SK-N-SH (cell line): Measurements from ENCODE around the gene PPP1R3F. TPM values are rescaled to one million over a fixed set of nuclear protein-coding genes. Genes with fewer than 3 reads are reported as not detected.

Source experiments
- CTCF ChIA-PET: fragments of 300-600, 350-600 bp; formaldehyde crosslinking; extraction: SDS; loops from one replicate; lab custom pipeline; 2021; lab: Yijun Ruan, JAX
- POLR2A ChIA-PET: fragments of 350-600 bp; sonication (Branson Sonifier 250); formaldehyde crosslinking; extraction: SDS; loops from one replicate; lab custom pipeline; 2020; ENCODE audit warnings: antibody characterized with exemption, inconsistent platforms; lab: Yijun Ruan, JAX
- DNase-seq: peaks from one replicate; pipeline ENCODE4 v3.0.0; 2012
- H2AFZ ChIP-seq: fragments of 200-600 bp; sonication (generic); 2 replicates; pipeline ENCODE4 v1.8.1; 2016; ENCODE audit warnings: antibody characterized with exemption, mild to moderate bottlenecking, low read depth
- H3F3A ChIP-seq: fragments of 200-600 bp; sonication (generic); replicated peaks from 2 replicates; pipeline ENCODE3; 2016; ENCODE audit warnings: antibody characterized with exemption, mild to moderate bottlenecking; ENCODE audit not compliant: insufficient read depth
- H3K27ac ChIP-seq, 2 experiments: fragments of 200-500 bp in 1 of 2; fragments of 200-600 bp in 1 of 2; sonication (Bioruptor generic) in 1 of 2; sonication (generic), shearing (Covaris generic) in 1 of 2; 2 replicates each; pipeline versions ENCODE4 v1.5.1 to v1.6.1; 2014 to 2016; ENCODE audit warnings: low read depth in 2 of 2, inconsistent platforms in 1 of 2, low read length in 1 of 2, mild to moderate bottlenecking in 1 of 2, mixed read lengths in 1 of 2
- H3K27me3 ChIP-seq: fragments of 200-600 bp; sonication (generic), shearing (Covaris generic); 2 replicates; pipeline ENCODE4 v1.6.1; 2016; ENCODE audit warnings: mixed run types; ENCODE audit not compliant: insufficient read depth
- H3K36me3 ChIP-seq, 2 experiments: fragments of 200-500 bp in 1 of 2; fragments of 200-600 bp in 1 of 2; sonication (Bioruptor generic) in 1 of 2; sonication (generic) in 1 of 2; replicated peaks in 1 of 2; 2 replicates each; pipeline versions ENCODE3 to v1.5.1; 2014 to 2016; ENCODE audit warnings: low read length in 1 of 2, mild to moderate bottlenecking in 1 of 2; ENCODE audit not compliant: insufficient read depth in 2 of 2, control insufficient read depth in 1 of 2
- H3K4me1 ChIP-seq, 2 experiments: fragments of 200-500 bp in 1 of 2; fragments of 200-600 bp in 1 of 2; sonication (Bioruptor generic) in 1 of 2; sonication (generic), shearing (Covaris generic) in 1 of 2; 2 replicates each; pipeline versions ENCODE4 v1.5.1 to v1.6.1; 2014 to 2016; ENCODE audit warnings: low read depth in 1 of 2, low read length in 1 of 2, mixed run types in 1 of 2; ENCODE audit not compliant: insufficient read depth in 2 of 2, control insufficient read depth in 1 of 2
- H3K4me2 ChIP-seq: fragments of 200-600 bp; sonication (generic), shearing (Covaris generic); 2 replicates; pipeline ENCODE4 v1.6.1; 2017; ENCODE audit warnings: mixed run types
- H3K4me3 ChIP-seq, 2 experiments: fragments of 200-500 bp in 1 of 2; fragments of 200-600 bp in 1 of 2; sonication (Bioruptor generic) in 1 of 2; sonication (generic), shearing (Covaris generic) in 1 of 2; 2 replicates each; pipeline versions ENCODE4 v1.5.1 to v1.8.1; 2014 to 2016; ENCODE audit warnings: low read depth in 2 of 2, inconsistent platforms in 1 of 2, low read length in 1 of 2, mild to moderate bottlenecking in 1 of 2, mixed read lengths in 1 of 2, moderate library complexity in 1 of 2
- H3K79me2 ChIP-seq: fragments of 200-600 bp; sonication (generic); 2 replicates; pipeline ENCODE4 v1.8.1; 2017; ENCODE audit warnings: mild to moderate bottlenecking; ENCODE audit not compliant: insufficient read depth
- H3K9ac ChIP-seq: fragments of 200-600 bp; sonication (generic); 2 replicates; pipeline ENCODE4 v1.6.1; 2017; ENCODE audit warnings: mixed run types
- H3K9me2 ChIP-seq: fragments of 200-600 bp; sonication (generic); 2 replicates; pipeline ENCODE4 v1.6.1; 2017; ENCODE audit warnings: mixed run types
- H3K9me3 ChIP-seq: fragments of 200-600 bp; sonication (generic); 2 replicates; pipeline ENCODE4 v1.6.1; 2017; ENCODE audit warnings: mixed run types, mild to moderate bottlenecking, moderate library complexity
- H4K20me1 ChIP-seq: fragments of 200-600 bp; sonication (generic); 2 replicates; pipeline ENCODE4 v1.6.1; 2017; ENCODE audit warnings: mild to moderate bottlenecking, mixed run types; ENCODE audit not compliant: insufficient read depth
- CHD2 ChIP-seq: fragments of 150-350 bp; IDR thresholded peaks from 2 replicates; pipeline ENCODE4 v1.6.1; 2018; ENCODE audit warnings: low read length; ENCODE audit not compliant: partially characterized antibody
- GATA2 ChIP-seq: sonication (generic); formaldehyde crosslinking; IDR thresholded peaks from 2 replicates; pipeline ENCODE4 v1.5.0; 2020; ENCODE audit warnings: mild to moderate bottlenecking, missing genetic modification reagents
- NFIC ChIP-seq: IDR thresholded peaks from 2 replicates; pipeline ENCODE4 v1.4.0; 2012; ENCODE audit warnings: borderline replicate concordance
- NRF1 ChIP-seq: IDR thresholded peaks from 2 replicates; pipeline ENCODE4 v1.6.1; 2012; ENCODE audit warnings: low read depth, mild to moderate bottlenecking, low read length
- POLR2AphosphoS5 ChIP-seq: IDR thresholded peaks from 2 replicates; pipeline ENCODE4 v1.6.1; 2012; ENCODE audit warnings: low read depth, low read length
- RAD21 ChIP-seq: IDR thresholded peaks from 2 replicates; pipeline ENCODE4 v1.6.1; 2012; ENCODE audit warnings: mild to moderate bottlenecking, low read length
- RFX5 ChIP-seq: IDR thresholded peaks from 2 replicates; pipeline ENCODE4 v1.6.1; 2012; ENCODE audit warnings: mild to moderate bottlenecking, improper control_type of control experiment, low read length
- RXRA ChIP-seq: IDR thresholded peaks from 2 replicates; pipeline ENCODE4 v1.4.0; 2012; ENCODE audit warnings: low read depth, mild to moderate bottlenecking, borderline replicate concordance
- SMC3 ChIP-seq: IDR thresholded peaks from 2 replicates; pipeline ENCODE4 v1.6.1; 2012; ENCODE audit warnings: low read depth, low read length, improper control_type of control experiment
- USF2 ChIP-seq: fragments of 150-350 bp; IDR thresholded peaks from 2 replicates; pipeline ENCODE4 v1.6.1; 2017; ENCODE audit warnings: antibody characterized with exemption, low read length, low read depth, borderline replicate concordance
- WGBS: methylation state at CpG from one replicate; pipeline ENCODE4 v1.1.6; 2017; ENCODE audit warnings: low lambda C conversion rate; 5-methylcytosine and 5-hydroxymethylcytosine counted together
- polyA plus RNA-seq, 3 experiments: library from polyadenylated mRNA; depleted of rRNA; stranded (reverse); fragments of >200 nt; gene quantifications; 2 replicates each; pipeline ENCODE4 v1.2.3, GENCODE V29; 2012
- TF ChIP-seq, protein P1 (sequence below): fragments of 150-350 bp; IDR thresholded peaks from 2 replicates; pipeline ENCODE4 v1.6.1; 2016; ENCODE audit warnings: mild to moderate bottlenecking, low read depth, low read length
- TF ChIP-seq, protein P2 (sequence below): fragments of 200-600 bp; sonication (generic); IDR thresholded peaks from 2 replicates; pipeline ENCODE4 v1.6.1; 2017; ENCODE audit warnings: antibody characterized with exemption, mild to moderate bottlenecking, moderate library complexity

Gene PPP1R3F
- polyA plus RNA-seq, 1 of the 3 experiments (the other 2 are of a cell fraction) = 6.2 TPM

DNA sequence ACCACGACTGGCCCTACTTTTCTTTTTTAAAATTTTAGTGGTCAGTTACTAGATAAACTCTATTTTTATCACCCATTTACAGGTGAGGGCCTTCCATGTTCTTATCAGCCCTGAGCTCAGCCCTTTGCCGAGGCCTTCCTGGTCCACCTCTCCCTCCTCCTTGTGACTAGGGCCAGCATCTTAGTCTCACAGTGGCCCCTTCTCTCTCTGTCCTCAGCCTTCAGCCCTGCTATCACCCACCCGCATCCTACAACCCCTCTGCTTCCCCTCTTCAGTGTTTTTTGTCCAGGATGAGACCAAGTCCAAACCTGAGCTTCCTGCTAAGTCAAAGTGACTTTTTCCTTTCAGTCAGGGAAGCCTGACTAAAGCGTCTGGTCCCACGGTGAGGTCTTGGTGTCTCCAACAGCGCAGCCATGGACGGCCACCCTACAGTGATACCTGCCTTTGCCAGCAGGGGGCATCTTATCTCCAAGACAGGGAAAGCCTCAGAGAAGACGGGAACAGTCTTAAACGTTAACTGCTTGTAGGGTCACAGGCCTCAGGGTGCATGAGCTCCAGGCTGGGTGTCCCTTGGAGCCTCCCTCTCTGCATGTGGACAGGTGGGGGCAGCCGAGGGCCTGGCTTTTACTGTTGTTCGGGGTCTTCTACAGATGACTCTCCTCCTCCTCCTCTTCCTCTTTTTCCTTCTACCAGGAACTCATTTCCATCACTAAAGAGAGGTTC is 22.2 kb downstream of the PPP1R3F start:
- no peak overlapping the region for H3K27ac ChIP-seq
- WGBS = 16% methylated on average over 11 of the region's 11 CpGs
- H3K4me3 ChIP-seq = peak overlapping the region in 1 of 2 experiments; percentile 19; a peak in 1 of 4 replicates
- H3K36me3 ChIP-seq = no peaks in the 10 kb centered on the region
- POLR2A ChIA-PET = no interaction called here
- no peaks in the 10 kb centered on the region for H3K79me2 ChIP-seq
- no peak overlapping the region for H3K4me2 ChIP-seq
- H2AFZ ChIP-seq = no peak overlapping the region
- no peaks in the 10 kb centered on the region for H3K9me2 ChIP-seq
- H3K9ac ChIP-seq = no peak overlapping the region
- H4K20me1 ChIP-seq = no peaks in the 10 kb centered on the region
- TF ChIP-seq CHD2 (no peak), SMC3 (peak; percentile 56), RXRA (no peak), NFIC (no peak), POLR2AphosphoS5 (no peak), RFX5 (no peak), USF2 (no peak), GATA2 (CRISPR knock-in tag) (no peak), NRF1 (no peak), RAD21 (peak; percentile 59)
- TF ChIP-seq, protein P1, sequence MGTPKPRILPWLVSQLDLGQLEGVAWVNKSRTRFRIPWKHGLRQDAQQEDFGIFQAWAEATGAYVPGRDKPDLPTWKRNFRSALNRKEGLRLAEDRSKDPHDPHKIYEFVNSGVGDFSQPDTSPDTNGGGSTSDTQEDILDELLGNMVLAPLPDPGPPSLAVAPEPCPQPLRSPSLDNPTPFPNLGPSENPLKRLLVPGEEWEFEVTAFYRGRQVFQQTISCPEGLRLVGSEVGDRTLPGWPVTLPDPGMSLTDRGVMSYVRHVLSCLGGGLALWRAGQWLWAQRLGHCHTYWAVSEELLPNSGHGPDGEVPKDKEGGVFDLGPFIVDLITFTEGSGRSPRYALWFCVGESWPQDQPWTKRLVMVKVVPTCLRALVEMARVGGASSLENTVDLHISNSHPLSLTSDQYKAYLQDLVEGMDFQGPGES = no peak
- TF ChIP-seq, protein P2, sequence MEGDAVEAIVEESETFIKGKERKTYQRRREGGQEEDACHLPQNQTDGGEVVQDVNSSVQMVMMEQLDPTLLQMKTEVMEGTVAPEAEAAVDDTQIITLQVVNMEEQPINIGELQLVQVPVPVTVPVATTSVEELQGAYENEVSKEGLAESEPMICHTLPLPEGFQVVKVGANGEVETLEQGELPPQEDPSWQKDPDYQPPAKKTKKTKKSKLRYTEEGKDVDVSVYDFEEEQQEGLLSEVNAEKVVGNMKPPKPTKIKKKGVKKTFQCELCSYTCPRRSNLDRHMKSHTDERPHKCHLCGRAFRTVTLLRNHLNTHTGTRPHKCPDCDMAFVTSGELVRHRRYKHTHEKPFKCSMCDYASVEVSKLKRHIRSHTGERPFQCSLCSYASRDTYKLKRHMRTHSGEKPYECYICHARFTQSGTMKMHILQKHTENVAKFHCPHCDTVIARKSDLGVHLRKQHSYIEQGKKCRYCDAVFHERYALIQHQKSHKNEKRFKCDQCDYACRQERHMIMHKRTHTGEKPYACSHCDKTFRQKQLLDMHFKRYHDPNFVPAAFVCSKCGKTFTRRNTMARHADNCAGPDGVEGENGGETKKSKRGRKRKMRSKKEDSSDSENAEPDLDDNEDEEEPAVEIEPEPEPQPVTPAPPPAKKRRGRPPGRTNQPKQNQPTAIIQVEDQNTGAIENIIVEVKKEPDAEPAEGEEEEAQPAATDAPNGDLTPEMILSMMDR = peak; percentile 77
- DNase-seq = peak; percentile 60
- CTCF ChIA-PET = interaction anchor here (0.6 to 2.2 kb wide), 11 partner anchors 8 to 548 kb away, joined by 3 to 9 read pairs (median 3); no protein-coding TSS in a partner anchor
- no peaks in the 10 kb centered on the region for H3F3A ChIP-seq
- no peaks in the 10 kb centered on the region for H3K9me3 ChIP-seq
- peaks cover 23% of the 10 kb centered on the region; the same call in 1 of the 2 replicates for H3K27me3 ChIP-seq
- H3K4me1 ChIP-seq = no peaks in the 10 kb centered on the region
